Epithelial cell of proximal tubule (primary cell): ENCODE results near the gene CORO1C. TPM values are rescaled to one million over a fixed set of nuclear protein-coding genes. Genes with fewer than 3 reads are reported as not detected.
A peak's percentile ranks its signal among the peaks of the same experiment; 100 is the strongest.

Source experiments
- DNase-seq: peaks from one replicate; pipeline ENCODE4 v3.0.0-alpha.2; 2011; ENCODE audit warnings: low read depth
- H3K4me3 ChIP-seq: 2 replicates; pipeline ENCODE4 v1.5.1; 2011; ENCODE audit warnings: low read depth, mild to moderate bottlenecking, low read length
- total RNA-seq: library from RNA; depleted of rRNA; stranded (reverse); fragments of >200 nt; gene quantifications from 2 replicates; pipeline ENCODE4 v1.2.3, GENCODE V29; 2015
- TF ChIP-seq, protein P1 (sequence below): conservative IDR thresholded peaks from 2 replicates; pipeline ENCODE4 v1.5.1; 2012; ENCODE audit warnings: low read depth, mild to moderate bottlenecking, low read length

The CORO1C gene
- total RNA-seq = 152 and 157 TPM in 2 replicates

DNA sequence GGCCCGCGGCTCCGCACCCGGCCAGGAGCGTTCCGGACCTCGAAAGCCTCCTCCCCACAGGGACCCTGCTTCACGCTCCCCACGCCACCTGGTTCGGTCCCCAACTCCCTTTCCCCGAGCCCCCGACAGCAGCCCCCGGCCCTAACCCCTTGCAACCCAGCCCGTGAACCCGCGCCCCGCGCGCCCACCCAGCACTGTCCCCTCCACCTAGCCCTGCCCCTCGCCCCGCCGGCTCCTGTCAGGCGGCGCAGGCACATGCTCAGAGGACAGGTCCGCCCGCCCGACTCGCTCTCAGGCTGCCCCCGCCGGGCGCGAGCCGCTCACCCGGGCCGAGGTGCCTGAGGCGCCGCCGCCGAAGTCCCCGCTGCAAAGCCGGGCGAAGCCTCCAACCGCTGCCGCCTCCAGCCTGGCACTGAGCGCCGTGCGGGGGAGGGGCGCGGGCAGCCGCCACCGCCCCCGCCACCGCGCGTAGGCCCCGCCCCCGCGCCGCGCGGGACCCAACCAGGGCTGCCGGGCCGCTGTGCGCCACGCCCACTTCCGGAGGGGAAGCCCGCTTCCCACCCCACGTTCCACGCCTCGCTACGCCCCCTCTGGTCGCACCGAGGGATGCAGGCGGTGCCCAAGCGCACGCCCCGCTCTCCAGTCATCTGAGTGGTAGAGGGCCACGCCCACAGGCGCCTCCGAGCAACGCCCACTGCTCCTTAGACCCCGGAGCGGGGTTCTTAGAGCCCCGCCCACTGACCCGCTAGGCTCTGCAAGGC, at the start of gene CORO1C:
Gene CORO1C (minus strand): TSS at position 414 of the 761 bp plus-strand sequence. CDS start 30,200 bp downstream, outside the sequence.
- TF ChIP-seq, protein P1, sequence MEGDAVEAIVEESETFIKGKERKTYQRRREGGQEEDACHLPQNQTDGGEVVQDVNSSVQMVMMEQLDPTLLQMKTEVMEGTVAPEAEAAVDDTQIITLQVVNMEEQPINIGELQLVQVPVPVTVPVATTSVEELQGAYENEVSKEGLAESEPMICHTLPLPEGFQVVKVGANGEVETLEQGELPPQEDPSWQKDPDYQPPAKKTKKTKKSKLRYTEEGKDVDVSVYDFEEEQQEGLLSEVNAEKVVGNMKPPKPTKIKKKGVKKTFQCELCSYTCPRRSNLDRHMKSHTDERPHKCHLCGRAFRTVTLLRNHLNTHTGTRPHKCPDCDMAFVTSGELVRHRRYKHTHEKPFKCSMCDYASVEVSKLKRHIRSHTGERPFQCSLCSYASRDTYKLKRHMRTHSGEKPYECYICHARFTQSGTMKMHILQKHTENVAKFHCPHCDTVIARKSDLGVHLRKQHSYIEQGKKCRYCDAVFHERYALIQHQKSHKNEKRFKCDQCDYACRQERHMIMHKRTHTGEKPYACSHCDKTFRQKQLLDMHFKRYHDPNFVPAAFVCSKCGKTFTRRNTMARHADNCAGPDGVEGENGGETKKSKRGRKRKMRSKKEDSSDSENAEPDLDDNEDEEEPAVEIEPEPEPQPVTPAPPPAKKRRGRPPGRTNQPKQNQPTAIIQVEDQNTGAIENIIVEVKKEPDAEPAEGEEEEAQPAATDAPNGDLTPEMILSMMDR = peak; percentile 71
- H3K4me3 ChIP-seq = peak within 1 kb of the TSS; percentile 89
- peak; percentile 50 for DNase-seq

DNA sequence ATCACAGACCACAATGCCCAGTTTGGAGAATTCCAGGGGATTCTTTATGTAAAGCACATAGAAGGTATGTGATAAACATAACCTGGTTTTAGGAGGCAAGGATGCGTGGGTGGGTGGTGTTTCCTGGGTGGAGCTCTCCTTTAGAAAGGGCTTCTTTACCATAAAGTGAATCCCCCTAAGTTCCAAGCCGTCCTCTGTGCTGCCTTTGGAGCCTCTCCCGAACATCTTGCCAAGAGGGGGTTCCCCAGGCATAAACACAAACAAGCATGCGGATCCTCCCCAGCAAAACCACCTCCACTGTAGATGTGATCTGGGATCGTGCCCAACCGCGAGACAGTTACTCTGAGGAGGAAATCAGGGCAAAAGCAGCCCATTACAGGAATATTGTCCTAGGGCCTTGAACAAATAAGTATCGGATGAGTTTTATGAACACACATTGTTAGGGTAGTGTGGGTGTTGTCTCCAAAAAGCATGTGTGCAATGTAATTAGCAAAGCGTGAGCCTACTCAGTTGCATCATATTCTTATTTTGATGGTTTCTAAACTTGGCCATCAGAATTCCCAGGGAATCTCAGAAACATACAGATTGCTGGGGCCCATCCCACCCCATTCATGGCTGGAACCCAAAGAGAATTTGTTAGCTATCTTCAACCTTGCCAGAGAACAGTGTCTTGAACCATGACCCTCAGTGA, 48.8 kb upstream of the CORO1C start:
- DNase-seq = no peak
- TF ChIP-seq, protein P1 = no peak
- H3K4me3 ChIP-seq = no peak overlapping the region

DNA sequence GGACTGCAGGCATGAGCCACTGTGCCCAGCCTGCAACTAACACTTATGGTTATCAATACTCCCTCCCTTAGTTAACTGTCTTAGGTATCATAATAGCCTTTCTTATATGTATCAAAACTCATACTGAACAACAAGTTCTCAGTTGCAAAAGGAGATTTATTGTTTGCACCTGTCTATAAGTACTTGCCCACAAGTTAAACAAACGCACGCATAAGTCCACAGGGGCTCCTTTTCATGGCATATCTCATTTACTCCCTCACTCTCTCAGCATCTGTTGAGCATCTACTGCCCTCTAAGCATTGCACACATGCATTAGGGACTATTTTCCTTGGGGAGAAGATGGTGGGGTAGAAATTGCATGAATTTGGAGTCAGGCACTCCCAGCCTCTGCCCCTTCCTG, 46.7 kb upstream of the CORO1C start:
- no peak overlapping the region for H3K4me3 ChIP-seq
- TF ChIP-seq, protein P1 = no peak
- DNase-seq = no peak

- no peak overlapping the region for H3K4me3 ChIP-seq
- TF ChIP-seq, protein P1 = no peak
- no peak for DNase-seq
These were observed 45.8 kb upstream of the CORO1C start for GRCh38 chr12:108777156-108777555.

GRCh38 chr12:108773798-108774788, 42.8 kb upstream of the CORO1C start:
- DNase-seq = peak; percentile 52
- TF ChIP-seq, protein P1 = no peak
- no peak overlapping the region for H3K4me3 ChIP-seq

DNA sequence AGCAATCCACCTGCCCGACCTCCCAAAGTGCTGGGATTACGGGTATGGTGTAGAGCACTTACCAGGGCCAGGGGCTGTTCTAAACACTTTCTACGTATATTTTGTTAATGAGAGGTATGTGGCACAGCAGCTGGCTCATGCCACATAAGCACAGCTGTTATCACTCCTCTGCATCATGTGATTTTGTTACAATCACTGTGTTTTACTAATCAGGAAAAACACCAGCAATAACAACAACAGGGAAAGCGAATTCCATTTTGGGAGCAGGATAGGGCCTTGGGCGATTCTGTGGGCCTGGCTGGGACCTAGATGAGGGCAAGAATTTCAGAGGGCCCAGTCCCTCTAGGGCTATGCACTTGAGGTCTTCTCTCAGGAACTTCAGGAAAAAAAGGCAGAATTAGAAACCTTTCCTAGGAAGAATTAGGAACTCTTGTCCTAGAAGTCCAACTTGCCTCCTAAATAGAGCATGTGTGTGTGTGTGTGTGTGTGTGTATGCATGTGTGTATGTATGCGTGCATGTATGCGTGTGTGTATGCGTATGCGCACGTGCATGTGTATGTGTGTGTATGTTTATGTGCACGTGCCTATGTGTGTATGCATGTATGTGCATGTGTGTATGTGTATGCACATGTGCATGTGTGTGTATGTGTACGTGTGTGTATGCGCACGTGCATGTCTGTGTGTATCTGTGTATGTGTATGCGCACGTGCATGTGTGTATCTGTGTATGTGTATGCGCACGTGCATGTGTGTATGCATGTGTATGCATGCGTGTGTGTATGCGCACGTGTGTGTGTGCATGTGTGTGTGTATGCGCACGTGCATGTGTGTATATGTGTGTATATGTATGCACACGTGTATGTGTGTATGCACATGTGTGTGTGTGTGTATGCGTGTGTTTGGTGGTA, 41.8 kb upstream of the CORO1C start:
- no peak for DNase-seq
- H3K4me3 ChIP-seq = no peak overlapping the region
- TF ChIP-seq, protein P1 = no peak
